PC-9 (cell line): ENCODE data around the gene GRIN2D.

Source experiments
- CTCF ChIP-seq: fragments of 200-600 bp; sonication (generic); conservative IDR thresholded peaks from 2 replicates; pipeline ENCODE4 v1.6.1; 2017; ENCODE audit warnings: mixed run types, antibody characterized with exemption, mild to moderate bottlenecking, moderate library complexity
- EZH2 ChIP-seq: fragments of 200-600 bp; sonication (generic); IDR thresholded peaks from 2 replicates; pipeline ENCODE4 v1.8.0; 2017; ENCODE audit warnings: antibody characterized with exemption, low read depth

GRCh38 chr19:48415806-48416221 lies 22.3 kb downstream of the GRIN2D start:
- TF ChIP-seq CTCF = no peak
- no peak for TF ChIP-seq EZH2
